AG08396 (cell line): ENCODE measurements around the gene GTPBP6.
"Not testable (repeated sequence)": the region's sequence is repeated elsewhere in the genome, so short reads cannot be mapped to it uniquely, and the experiment has no call there.

Experiments used
- DNase-seq: peaks from one replicate; pipeline ENCODE4 v3.0.0; 2012; ENCODE audit warnings: low spot score, mixed read lengths

The GTPBP6 gene

GRCh38 chrX:264006-264405 lies 54.6 kb downstream of the GTPBP6 start:
- not testable (repeated sequence) for DNase-seq

GRCh38 chrX:262381-262909 lies 56.2 kb downstream of the GTPBP6 start:
- no peak for DNase-seq

- DNase-seq: no peak
These were observed 56.7 kb downstream of the GTPBP6 start for GRCh38 chrX:261919-262352.

- no peak for DNase-seq
These were observed 57.3 kb downstream of the GTPBP6 start for GRCh38 chrX:261167-261918.

- DNase-seq: no peak
These were observed 58.8 kb downstream of the GTPBP6 start for GRCh38 chrX:259692-260355.

- no peak for DNase-seq
These were observed 60.1 kb downstream of the GTPBP6 start for GRCh38 chrX:258291-259040.

- DNase-seq: no peak
These were observed 60.8 kb downstream of the GTPBP6 start for GRCh38 chrX:257681-258289.

- not testable (repeated sequence) for DNase-seq
These were observed 61.5 kb downstream of the GTPBP6 start for GRCh38 chrX:257054-257453.

GRCh38 chrX:255923-256331 lies 62.7 kb downstream of the GTPBP6 start:
- no peak for DNase-seq
